ENCODE data around the gene ZSCAN12. TPM values are rescaled to one million over a fixed set of nuclear protein-coding genes. Genes with fewer than 3 reads are reported as not detected.

The ZSCAN12 gene
- polyA plus RNA-seq, 1 donor from 2014 or later, result 20.3 TPM

DNA sequence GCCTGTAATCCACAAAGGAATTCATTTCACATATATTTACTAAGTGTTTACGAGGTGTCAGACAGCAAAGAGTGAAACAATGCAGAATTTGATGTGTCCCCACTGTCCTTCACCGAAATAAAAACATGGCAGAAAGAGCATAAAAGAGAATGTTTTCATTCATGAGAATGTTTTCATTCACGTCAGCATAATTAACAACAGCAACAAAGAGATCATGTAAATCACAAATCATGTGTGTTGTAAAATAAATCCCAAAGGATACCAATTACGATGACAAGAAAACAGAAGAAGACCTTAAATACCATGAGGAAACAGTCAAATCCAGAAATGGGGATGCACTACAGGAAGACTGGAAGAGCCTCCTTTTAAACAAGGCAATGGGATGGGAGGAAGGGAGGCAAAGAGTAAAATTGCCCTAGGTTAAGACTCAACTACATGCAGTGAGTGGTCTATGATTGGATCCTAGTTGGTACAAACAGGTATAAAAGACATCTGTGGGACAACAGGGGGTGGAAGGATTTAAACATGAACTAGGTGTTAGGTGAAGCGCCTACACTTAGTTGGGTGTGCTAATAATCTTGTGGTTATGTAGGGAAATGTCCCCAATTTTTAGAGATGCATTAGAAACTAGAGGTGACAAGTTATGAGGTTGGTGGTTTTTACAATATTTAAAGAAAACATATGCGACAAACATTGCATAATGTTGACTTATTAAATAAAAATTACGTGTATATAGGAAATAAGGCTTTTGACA, 65.1 kb downstream of the ZSCAN12 start:
- H3K79me2 ChIP-seq (replicated peaks; ENCODE audit: insufficient read depth, low read length), result peaks cover 13% of the 10 kb centered on the region
- peaks cover 15% of the 10 kb centered on the region for H3F3A ChIP-seq (ENCODE audit: insufficient read depth, low read length, poor library complexity, severe bottlenecking)
- H4K20me1 ChIP-seq (ENCODE audit: insufficient read depth), result no peaks in the 10 kb centered on the region
- no peaks in the 10 kb centered on the region for H3K9me3 ChIP-seq (ENCODE audit: low read length)
- no peak overlapping the region for H2AFZ ChIP-seq (ENCODE audit: low read depth, low read length)
- peak overlapping the region; percentile 97 for H3K9ac ChIP-seq (ENCODE audit: low read length)
- TF ChIP-seq EZH2 (IDR thresholded peaks at IDR 0.05; ENCODE audit: borderline replicate concordance, insufficient read depth, low read length, poor library complexity, severe bottlenecking), result no peak
- TF ChIP-seq SMC3 (conservative IDR thresholded peaks at IDR 0.05; ENCODE audit: poor library complexity), result no peak
- TF ChIP-seq, protein P1, sequence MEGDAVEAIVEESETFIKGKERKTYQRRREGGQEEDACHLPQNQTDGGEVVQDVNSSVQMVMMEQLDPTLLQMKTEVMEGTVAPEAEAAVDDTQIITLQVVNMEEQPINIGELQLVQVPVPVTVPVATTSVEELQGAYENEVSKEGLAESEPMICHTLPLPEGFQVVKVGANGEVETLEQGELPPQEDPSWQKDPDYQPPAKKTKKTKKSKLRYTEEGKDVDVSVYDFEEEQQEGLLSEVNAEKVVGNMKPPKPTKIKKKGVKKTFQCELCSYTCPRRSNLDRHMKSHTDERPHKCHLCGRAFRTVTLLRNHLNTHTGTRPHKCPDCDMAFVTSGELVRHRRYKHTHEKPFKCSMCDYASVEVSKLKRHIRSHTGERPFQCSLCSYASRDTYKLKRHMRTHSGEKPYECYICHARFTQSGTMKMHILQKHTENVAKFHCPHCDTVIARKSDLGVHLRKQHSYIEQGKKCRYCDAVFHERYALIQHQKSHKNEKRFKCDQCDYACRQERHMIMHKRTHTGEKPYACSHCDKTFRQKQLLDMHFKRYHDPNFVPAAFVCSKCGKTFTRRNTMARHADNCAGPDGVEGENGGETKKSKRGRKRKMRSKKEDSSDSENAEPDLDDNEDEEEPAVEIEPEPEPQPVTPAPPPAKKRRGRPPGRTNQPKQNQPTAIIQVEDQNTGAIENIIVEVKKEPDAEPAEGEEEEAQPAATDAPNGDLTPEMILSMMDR (IDR thresholded peaks at IDR 0.05; ENCODE audit: poor library complexity, severe bottlenecking), result no peak
- TF ChIP-seq POLR2AphosphoS5 (IDR thresholded peaks at IDR 0.05), result no peak
- TF ChIP-seq RAD21 (conservative IDR thresholded peaks at IDR 0.05), result no peak
- TF ChIP-seq TAF1 (IDR thresholded peaks at IDR 0.05; ENCODE audit: low read depth), result no peak
- TF ChIP-seq MXI1 (conservative IDR thresholded peaks at IDR 0.05; ENCODE audit: poor library complexity, severe bottlenecking), result no peak
- TF ChIP-seq, protein P2, sequence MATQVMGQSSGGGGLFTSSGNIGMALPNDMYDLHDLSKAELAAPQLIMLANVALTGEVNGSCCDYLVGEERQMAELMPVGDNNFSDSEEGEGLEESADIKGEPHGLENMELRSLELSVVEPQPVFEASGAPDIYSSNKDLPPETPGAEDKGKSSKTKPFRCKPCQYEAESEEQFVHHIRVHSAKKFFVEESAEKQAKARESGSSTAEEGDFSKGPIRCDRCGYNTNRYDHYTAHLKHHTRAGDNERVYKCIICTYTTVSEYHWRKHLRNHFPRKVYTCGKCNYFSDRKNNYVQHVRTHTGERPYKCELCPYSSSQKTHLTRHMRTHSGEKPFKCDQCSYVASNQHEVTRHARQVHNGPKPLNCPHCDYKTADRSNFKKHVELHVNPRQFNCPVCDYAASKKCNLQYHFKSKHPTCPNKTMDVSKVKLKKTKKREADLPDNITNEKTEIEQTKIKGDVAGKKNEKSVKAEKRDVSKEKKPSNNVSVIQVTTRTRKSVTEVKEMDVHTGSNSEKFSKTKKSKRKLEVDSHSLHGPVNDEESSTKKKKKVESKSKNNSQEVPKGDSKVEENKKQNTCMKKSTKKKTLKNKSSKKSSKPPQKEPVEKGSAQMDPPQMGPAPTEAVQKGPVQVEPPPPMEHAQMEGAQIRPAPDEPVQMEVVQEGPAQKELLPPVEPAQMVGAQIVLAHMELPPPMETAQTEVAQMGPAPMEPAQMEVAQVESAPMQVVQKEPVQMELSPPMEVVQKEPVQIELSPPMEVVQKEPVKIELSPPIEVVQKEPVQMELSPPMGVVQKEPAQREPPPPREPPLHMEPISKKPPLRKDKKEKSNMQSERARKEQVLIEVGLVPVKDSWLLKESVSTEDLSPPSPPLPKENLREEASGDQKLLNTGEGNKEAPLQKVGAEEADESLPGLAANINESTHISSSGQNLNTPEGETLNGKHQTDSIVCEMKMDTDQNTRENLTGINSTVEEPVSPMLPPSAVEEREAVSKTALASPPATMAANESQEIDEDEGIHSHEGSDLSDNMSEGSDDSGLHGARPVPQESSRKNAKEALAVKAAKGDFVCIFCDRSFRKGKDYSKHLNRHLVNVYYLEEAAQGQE (IDR thresholded peaks at IDR 0.05; ENCODE audit: borderline replicate concordance), result no peak
- no peaks in the 10 kb centered on the region for H3K9me2 ChIP-seq (ENCODE audit: insufficient read depth, low read length)
- no peaks in the 10 kb centered on the region for H3K27me3 ChIP-seq (ENCODE audit: insufficient read depth, low read depth, low read length)
- no peaks in the 10 kb centered on the region for H3K36me3 ChIP-seq (ENCODE audit: insufficient read depth, low read length)
- peak overlapping the region; percentile 49 for H3K4me2 ChIP-seq (ENCODE audit: low read length)
- peak overlapping the region; percentile 69 for H3K4me3 ChIP-seq (ENCODE audit: low read length)
- H3K27ac ChIP-seq (ENCODE audit: low read length), result peak overlapping the region; percentile 100

DNA sequence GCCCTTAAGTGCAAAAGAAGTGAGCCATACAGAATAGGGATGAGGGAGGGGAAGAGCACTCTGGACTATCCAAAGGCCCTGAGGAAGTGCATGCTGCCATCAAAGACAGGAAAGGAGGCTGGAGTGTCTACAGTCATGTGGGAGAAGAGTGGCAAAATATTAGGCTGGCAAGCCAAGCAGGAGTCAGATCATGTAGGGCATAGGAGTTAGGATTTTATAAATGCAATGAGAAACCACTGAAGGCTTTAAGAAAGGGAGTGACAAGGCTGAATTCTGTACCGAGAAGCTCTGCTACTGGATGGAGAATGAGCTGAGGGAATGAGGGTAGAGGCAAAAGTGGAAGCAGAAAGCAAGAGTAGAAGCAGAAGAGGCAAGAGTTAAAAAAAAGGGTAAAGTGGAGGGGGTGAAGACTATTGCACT, 65.9 kb downstream of the ZSCAN12 start:
- H3K9me3 ChIP-seq (ENCODE audit: low read length), result no peaks in the 10 kb centered on the region
- peaks cover 15% of the 10 kb centered on the region for H3F3A ChIP-seq (ENCODE audit: insufficient read depth, low read length, poor library complexity, severe bottlenecking)
- TF ChIP-seq, protein P1 (IDR thresholded peaks at IDR 0.05; ENCODE audit: poor library complexity, severe bottlenecking), result no peak
- TF ChIP-seq MXI1 (conservative IDR thresholded peaks at IDR 0.05; ENCODE audit: poor library complexity, severe bottlenecking), result no peak
- TF ChIP-seq SMC3 (conservative IDR thresholded peaks at IDR 0.05; ENCODE audit: poor library complexity), result no peak
- TF ChIP-seq EZH2 (IDR thresholded peaks at IDR 0.05; ENCODE audit: borderline replicate concordance, insufficient read depth, low read length, poor library complexity, severe bottlenecking), result no peak
- TF ChIP-seq RAD21 (conservative IDR thresholded peaks at IDR 0.05), result no peak
- no peak for TF ChIP-seq TAF1 (IDR thresholded peaks at IDR 0.05; ENCODE audit: low read depth)
- no peak for TF ChIP-seq EP300 (conservative IDR thresholded peaks at IDR 0.05; ENCODE audit: poor library complexity, severe bottlenecking)
- no peak for TF ChIP-seq POLR2AphosphoS5 (IDR thresholded peaks at IDR 0.05)
- TF ChIP-seq, protein P2 (IDR thresholded peaks at IDR 0.05; ENCODE audit: borderline replicate concordance), result no peak
- peak overlapping the region; percentile 100 for H3K27ac ChIP-seq (ENCODE audit: low read length)
- H3K9ac ChIP-seq (ENCODE audit: low read length), result no peak overlapping the region
- H3K4me3 ChIP-seq (ENCODE audit: low read length), result no peak overlapping the region
- H3K27me3 ChIP-seq (ENCODE audit: insufficient read depth, low read depth, low read length), result no peaks in the 10 kb centered on the region
- no peaks in the 10 kb centered on the region for H3K9me2 ChIP-seq (ENCODE audit: insufficient read depth, low read length)
- H2AFZ ChIP-seq (ENCODE audit: low read depth, low read length), result no peak overlapping the region
- H3K79me2 ChIP-seq (replicated peaks; ENCODE audit: insufficient read depth, low read length), result peaks cover 8% of the 10 kb centered on the region
- no peak overlapping the region for H3K4me2 ChIP-seq (ENCODE audit: low read length)
- H3K36me3 ChIP-seq (ENCODE audit: insufficient read depth, low read length), result no peaks in the 10 kb centered on the region
- H4K20me1 ChIP-seq (ENCODE audit: insufficient read depth), result no peaks in the 10 kb centered on the region

All from neural cell (in vitro differentiated cells).